Measurements from ENCODE around the gene GRHL1. TPM values are rescaled to one million over a fixed set of nuclear protein-coding genes. Genes with fewer than 3 reads are reported as not detected.
A peak's percentile ranks its signal among the peaks of the same experiment; 100 is the strongest.
"Not testable (repeated sequence)": the region's sequence is repeated elsewhere in the genome, so short reads cannot be mapped to it uniquely, and the experiment has no call there.

Gene GRHL1, protein sequence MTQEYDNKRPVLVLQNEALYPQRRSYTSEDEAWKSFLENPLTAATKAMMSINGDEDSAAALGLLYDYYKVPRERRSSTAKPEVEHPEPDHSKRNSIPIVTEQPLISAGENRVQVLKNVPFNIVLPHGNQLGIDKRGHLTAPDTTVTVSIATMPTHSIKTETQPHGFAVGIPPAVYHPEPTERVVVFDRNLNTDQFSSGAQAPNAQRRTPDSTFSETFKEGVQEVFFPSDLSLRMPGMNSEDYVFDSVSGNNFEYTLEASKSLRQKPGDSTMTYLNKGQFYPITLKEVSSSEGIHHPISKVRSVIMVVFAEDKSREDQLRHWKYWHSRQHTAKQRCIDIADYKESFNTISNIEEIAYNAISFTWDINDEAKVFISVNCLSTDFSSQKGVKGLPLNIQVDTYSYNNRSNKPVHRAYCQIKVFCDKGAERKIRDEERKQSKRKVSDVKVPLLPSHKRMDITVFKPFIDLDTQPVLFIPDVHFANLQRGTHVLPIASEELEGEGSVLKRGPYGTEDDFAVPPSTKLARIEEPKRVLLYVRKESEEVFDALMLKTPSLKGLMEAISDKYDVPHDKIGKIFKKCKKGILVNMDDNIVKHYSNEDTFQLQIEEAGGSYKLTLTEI
- total RNA-seq (2014; rRNA removed; shearing (Covaris generic)), result 3.2 and 5.7 TPM in 2 replicates

GRCh38 chr2:9951522-9952285 lies at the start of gene GRHL1:
Gene GRHL1 (plus strand): TSS chr2:9951693. CDS start chr2:9951834, 141 bp downstream.
- peak; percentile 83 for DNase-seq (ENCODE audit: low read depth)

GRCh38 chr2:9905413-9905812 lies 46.1 kb upstream of the GRHL1 start:
- DNase-seq (ENCODE audit: low read depth), result no peak

DNA sequence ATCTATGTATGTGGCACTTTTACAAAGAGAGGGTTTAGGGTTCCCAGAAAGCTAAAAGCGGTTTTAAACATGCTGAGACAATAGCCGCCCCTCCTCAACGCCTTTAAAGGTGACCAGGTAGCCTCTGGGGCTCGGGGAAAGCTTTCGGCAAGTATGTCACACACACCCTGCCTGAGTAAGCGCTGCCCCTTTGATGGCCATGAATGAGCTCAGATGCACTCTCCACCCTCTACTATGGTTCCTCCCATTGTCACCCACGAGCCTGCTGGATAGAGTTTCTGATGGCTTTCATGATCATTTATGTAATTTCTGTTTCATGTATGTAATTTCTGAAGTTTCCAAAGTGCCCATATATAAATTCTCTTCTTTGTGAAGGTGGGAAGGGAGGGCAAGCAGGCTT lies 44.1 kb upstream of the GRHL1 start:
- no peak for DNase-seq (ENCODE audit: low read depth)

- DNase-seq (ENCODE audit: low read depth), result no peak
Observed at GRCh38 chr2:9908639-9909038, 42.9 kb upstream of the GRHL1 start.

GRCh38 chr2:9909106-9909505 lies 42.4 kb upstream of the GRHL1 start:
- DNase-seq (ENCODE audit: low read depth), result no peak

DNA sequence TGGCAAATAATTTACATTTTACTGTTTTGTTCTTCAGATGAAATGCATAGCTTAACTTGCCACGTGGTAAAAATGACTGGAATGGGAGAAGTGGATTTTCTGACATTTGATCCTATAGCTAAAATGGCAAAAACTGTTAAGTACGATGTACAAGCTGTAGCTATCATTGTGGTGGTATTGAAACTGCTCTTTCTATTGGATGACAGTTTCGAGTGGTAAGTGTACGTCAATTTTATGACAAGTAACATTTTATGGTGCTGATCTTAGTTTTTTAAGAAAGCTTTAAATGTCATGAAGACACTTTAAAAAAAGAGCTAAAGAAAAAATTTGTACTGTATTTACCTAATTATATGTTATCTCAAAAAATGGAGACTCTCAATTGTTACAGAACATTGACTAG lies 40.8 kb upstream of the GRHL1 start:
- DNase-seq (ENCODE audit: low read depth), result no peak

DNA sequence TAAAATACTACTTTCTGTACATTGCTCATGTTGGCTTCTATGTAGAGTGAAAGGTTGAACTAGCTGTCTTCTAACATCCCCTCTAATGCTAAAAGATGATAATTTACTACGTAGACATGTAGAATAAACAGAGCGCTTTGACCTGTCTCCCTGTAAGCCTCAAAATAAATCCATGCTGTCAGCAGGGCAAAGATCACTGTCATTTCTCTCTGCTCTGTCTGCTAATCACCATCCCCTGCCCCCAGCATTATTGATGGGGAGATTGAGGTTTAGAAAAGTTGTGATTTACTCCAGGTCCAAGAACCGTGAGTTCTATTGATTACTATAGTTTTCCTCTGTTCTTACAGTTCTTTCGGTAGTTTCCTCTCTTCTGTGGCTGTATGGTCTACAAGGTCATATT lies 39.0 kb upstream of the GRHL1 start:
- no peak for DNase-seq (ENCODE audit: low read depth)

DNA sequence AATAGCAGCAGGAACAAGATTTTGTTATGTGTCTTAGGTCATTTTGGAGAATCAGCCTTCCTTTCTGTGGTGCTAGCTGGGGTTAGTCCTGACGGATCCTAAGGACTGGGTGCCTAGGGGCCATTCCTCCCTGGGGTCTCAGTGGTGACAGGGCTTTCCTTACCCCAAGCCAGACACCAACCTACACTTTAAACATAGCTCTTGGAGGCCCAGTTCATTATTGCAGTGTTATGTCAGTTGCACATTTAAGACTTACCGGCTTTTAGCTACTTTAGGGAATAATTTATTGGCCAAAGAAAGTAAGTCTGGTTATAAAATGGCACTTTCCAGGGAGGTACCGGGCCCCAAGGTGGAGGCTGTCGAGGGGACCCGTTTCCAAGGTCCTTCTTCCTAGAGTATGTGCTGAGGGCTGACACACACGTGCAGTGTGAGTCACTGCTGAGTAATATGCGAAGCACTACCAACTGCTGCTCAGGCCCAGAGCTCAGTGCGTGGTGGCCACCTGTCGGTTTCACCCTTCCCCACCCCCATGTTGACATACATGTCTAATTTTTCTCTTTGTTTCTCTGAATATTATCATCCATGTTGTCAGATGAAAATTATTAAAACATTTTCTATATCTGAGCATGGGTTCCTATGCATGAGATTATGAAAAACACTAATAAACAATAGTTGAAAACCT lies 37.0 kb upstream of the GRHL1 start:
- DNase-seq (ENCODE audit: low read depth), result peak; percentile 86

DNA sequence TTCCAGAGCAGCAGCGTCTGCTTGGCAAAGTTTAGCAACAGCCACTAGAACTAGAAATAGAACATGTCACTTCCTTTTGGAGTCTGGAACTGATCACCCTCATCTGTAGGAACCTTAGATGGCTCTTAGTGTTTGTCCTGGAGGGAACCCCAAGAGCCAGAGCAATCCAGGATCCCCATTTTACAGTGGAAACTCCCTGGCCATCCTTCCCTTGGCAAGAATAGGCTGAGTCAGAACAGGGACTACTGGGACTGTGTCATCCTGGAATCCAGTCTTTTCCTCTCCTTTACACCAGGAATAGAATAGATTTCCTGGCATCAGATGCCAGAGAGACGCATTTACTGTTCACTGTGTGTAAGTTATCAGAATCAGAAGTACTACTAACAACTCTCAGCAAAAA lies 33.2 kb upstream of the GRHL1 start:
- DNase-seq (ENCODE audit: low read depth), result no peak

GRCh38 chr2:9919512-9919911 lies 32.0 kb upstream of the GRHL1 start:
- no peak for DNase-seq (ENCODE audit: low read depth)

DNA sequence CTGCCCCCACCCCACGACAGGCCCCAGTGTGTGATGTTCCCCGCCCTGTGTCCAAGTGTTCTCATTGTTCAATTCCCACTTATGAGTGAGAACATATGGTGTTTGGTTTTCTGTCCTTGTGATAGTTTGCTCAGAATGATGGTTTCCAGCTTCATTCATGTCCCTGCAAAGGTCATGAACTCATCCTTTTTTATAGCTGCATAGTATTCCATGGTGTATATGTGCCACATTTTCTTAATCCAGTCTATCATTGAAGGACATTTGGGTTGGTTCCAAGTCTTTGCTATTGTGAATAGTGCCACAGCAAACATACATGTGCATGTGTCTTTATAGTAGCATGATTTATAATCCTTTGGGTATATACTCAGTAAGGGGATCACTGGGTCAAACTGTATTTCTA lies 24.5 kb upstream of the GRHL1 start:
- DNase-seq (ENCODE audit: low read depth), result not testable (repeated sequence)

DNA sequence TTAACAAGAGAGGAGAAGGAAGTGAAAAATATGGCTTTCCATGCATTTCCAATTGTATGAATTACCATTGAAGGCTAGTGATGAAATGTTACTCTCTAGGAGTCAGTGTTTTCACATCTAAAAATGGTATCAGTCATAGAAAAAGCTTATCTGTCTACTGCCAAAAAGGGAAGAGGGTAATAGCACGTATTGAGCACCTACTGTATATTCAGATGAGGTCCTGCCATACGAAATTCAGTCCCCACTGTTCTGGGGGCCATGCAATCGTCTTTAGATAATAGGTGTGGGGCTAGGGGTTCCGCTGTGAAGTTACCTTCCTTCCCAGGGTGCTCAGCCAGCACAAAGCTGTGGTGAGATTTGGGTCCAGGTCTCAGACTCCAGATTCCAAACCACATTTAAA lies 14.2 kb upstream of the GRHL1 start:
- no peak for DNase-seq (ENCODE audit: low read depth)

DNA sequence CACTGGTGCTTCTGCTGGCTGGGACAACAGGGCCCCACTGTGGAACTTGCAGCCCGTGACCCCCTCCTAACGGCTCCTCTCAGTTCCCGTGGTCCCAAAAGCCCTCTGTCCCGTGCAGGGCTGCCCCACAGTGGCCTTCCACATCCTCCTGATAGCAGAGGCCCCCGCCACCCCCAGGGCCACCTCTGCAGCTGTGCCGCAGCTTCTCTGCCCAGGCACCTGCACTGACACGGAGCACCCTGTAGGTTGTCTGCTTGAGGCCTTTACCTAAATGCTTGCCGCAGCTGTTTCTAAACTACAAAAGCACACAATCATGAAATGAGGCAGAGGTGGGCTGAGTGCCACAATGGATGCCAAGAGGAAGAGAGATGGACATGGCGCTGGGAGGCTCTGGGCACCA lies 13.5 kb upstream of the GRHL1 start:
- no peak for DNase-seq (ENCODE audit: low read depth)

DNA sequence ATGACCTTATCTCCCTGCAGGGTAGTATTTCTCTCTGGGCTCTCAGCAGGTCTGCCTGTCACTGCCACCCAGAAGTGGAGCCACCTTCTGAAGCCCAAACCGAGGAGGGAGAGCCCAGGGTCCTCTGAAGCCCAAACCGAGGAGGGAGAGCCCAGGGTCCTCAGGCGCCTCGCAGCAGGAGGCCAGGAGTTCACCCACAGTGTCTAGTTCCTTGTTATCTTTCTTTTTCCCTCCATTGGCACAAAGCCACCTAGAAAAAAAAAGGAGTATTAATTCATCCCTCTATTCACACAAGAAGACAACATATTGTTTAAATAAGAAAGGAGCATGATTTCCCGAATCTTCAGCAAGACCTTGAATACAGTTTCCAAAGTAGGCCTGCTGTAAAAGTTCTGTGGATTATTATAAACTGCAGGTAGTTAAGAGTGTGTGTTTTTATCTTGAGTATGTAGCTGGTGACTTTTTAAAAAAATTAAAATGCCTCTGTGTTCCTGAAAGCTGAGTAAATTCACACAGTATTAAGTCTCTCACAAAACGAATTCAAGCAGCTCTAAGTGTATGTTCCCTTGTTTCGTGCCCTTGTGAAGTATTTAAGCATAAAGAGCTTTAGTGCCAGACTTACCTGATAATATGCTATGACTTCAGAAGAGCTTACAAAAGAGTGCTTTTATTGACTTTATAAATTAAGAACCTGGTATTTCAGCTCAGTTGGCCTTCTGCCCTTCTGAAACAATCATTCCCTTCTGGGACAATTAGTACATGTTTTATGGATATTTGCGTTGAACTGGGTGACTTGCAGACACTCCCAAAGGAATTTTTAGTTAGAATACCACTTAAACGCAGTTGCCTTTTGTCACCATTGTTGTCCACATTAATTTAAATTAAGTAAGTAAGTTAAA lies 11.7 kb upstream of the GRHL1 start:
- no peak for DNase-seq (ENCODE audit: low read depth)

DNA sequence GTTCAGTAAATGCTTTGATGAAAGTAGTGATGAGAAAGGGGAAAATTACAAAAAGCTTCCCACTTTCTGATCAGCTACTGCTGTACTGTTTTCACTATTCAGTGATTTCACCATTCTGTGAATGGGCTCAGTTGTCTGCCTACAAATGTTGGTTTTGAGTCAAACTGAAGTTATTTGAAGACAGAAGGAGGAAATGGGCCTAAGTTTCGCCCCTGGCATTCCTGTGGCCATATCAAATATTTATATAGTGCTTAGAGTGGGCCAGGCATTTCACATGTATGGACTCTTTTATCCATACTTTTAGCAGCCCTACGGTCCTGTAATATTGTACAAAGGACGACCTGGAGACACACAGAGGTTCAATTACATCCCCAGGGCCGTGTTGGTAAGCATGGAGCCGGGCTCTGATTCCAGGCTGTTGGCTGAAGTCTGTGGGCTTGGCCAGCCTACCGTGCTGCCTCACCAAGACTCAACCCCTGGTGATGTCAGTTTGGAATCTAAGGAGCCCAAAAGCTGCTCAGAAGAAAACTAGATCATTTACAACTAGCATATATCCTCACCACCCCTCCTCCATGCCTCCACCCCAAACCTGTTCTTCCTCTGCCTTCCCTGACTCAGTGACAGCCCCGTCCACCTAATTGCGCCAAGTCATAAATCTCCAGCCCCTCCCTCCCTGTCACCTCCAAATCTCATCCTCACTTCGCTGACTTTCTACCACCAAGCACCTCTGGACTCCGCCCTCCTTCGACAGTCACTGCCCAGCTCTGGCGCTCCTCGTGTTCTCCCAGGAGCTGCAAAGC lies 10.1 kb upstream of the GRHL1 start:
- DNase-seq (ENCODE audit: low read depth), result peak; percentile 55

GRCh38 chr2:9941996-9942390 lies 9.5 kb upstream of the GRHL1 start:
- DNase-seq (ENCODE audit: low read depth), result no peak

DNA sequence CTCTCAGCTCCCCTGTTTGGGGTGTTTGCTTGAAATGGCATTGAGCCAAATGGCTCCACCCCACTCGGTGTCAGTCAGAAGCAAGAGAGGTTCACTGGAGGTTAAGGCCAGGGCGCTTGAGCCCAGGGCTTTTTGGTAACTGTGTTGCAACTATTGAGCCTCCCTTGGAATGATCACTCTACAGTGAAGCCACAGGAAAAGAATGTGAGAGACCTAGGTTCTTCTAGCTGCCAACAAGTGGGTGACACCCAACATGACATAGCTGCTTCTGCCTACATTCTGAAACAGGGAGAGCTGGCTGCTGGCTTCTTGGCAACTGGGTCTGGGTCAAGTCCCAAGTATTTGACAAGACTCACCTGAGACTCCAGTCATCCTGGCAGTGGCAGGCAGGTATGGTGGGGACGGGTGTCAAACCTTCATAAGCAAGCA lies 7.1 kb upstream of the GRHL1 start:
- no peak for DNase-seq (ENCODE audit: low read depth)

DNA sequence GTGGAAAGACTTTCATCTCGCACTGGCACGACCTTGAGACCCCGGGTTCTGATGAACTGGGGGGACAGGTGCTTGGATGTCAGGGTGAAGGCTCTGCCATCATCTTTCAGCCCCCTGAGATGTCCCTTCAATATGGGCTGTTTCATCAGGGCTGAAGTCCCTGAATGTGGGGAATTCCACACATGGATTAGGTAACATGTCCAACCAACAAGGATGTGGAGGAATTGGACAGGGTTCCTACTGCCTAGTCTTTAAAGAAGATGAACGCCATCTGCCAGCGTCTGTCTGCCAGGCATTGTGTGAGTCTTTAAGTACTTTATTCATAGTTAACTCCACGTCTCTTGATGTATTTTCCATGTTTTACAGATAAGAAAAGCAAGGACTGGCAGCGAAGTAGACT lies 5.9 kb upstream of the GRHL1 start:
- no peak for DNase-seq (ENCODE audit: low read depth)

DNA sequence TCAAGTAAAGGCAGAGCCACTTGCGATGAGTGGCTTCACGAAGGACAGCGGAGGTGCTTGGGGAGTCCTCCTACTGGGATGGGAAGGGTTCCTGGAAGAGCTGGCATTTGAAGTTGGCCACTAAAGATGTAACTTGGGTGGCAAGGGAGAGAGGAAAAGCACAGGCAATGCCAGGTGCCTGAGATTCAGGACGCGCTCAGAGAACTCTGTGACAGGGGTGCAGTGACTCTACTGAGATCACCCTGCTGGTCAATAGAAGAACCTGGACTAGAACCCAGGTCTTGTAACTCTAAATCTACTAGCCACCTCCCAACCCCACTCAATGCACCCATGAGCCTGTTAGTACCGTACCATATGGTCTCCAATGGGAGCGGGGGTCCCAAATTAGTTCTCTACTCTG lies 5.4 kb upstream of the GRHL1 start:
- no peak for DNase-seq (ENCODE audit: low read depth)

DNA sequence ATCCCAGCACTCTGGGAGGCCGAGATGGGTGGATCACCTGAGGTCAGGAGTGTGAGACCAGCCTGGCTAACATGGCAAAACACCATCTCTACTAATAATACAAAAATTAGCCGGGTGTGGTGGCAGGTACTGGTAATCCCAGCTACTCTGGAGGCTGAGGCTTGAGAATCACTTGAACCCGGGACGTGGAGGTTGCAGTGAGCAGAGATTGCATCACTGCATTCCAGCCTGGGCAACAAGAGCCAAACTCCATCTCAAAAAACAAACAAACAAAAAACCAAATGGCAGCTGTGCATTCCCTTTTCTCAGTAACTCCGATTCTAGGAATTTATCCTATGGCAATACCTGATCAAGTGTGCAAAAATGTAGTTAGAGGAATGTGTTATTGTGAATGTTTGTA lies 4.7 kb upstream of the GRHL1 start:
- DNase-seq (ENCODE audit: low read depth), result no peak

All from M059J (cell line).